Measurements from ENCODE around the gene GRAP.

The GRAP gene

DNA sequence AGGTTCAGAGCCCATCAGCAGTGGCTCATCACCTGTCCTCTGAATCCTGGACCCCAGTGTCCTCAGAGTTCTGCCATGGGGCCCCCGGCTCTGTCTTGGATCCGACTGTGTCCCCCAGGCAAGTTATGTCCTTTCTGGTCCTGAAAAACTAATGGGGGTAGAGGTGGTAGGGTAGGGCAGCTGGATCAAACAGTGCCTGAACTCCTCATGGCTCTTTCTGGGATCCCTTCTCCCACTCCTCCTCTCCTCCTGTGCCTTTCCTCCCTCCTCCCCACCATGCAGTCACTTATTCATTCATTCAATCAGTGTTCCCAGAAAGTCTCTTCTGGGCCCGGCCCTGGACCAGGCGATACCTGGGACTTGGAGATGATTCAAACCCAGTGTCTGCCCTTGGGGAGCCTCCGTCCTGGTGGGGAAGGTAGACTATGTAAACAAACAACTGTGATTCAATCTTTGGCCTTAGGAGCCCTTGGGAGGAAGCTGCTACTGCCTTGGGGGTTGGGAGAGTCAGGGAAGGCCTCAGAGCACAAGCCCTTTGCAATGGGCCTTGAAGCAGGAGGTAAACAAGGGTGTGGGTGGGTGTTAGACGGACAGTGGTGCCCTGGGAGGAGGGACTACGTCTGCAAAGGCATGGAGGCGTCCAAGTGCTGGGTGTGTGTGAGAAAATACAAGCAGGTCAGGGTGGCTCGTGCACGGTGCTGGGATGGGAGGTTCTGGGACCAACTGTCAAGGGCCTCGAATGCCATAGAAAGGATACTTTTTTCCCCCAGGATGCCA is 35.8 kb downstream of the GRAP start:
- TF ChIP-seq, protein P1, sequence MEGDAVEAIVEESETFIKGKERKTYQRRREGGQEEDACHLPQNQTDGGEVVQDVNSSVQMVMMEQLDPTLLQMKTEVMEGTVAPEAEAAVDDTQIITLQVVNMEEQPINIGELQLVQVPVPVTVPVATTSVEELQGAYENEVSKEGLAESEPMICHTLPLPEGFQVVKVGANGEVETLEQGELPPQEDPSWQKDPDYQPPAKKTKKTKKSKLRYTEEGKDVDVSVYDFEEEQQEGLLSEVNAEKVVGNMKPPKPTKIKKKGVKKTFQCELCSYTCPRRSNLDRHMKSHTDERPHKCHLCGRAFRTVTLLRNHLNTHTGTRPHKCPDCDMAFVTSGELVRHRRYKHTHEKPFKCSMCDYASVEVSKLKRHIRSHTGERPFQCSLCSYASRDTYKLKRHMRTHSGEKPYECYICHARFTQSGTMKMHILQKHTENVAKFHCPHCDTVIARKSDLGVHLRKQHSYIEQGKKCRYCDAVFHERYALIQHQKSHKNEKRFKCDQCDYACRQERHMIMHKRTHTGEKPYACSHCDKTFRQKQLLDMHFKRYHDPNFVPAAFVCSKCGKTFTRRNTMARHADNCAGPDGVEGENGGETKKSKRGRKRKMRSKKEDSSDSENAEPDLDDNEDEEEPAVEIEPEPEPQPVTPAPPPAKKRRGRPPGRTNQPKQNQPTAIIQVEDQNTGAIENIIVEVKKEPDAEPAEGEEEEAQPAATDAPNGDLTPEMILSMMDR (IDR thresholded peaks at IDR 0.05; ENCODE audit: low read length, missing control alignments), result no peak

DNA sequence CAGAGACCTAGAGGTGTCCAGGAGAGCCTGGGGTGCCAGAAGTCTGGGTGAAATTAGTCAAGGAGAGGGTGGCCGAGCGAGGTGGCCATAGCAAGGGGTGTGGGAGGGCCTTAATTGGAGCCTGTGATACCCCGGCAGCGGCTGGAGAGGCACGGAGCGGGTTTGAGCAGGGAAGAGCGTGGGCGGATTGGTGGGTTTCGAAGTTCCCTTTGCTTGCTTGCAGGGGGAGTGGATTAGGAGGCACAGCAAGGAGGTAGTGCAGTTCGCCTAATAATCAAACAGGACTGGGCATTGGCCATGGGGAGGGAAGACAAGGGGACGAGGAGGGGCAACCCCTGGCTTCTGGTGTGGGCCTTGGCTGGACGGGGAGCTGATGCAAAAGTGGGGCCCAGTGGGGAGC is 36.8 kb downstream of the GRAP start:
- DNase-seq (ENCODE audit: low read depth), result no peak
- H3K4me3 ChIP-seq (replicated peaks; ENCODE audit: low read depth, low read length), result no peak overlapping the region
- TF ChIP-seq, protein P1 (IDR thresholded peaks at IDR 0.05; ENCODE audit: low read length, missing control alignments), result no peak

More for the DNA sequence above, 35.8 kb downstream of the GRAP start:
- no peak overlapping the region for H3K4me3 ChIP-seq (replicated peaks; ENCODE audit: low read depth, low read length)
- DNase-seq (ENCODE audit: low read depth), result no peak

DNA sequence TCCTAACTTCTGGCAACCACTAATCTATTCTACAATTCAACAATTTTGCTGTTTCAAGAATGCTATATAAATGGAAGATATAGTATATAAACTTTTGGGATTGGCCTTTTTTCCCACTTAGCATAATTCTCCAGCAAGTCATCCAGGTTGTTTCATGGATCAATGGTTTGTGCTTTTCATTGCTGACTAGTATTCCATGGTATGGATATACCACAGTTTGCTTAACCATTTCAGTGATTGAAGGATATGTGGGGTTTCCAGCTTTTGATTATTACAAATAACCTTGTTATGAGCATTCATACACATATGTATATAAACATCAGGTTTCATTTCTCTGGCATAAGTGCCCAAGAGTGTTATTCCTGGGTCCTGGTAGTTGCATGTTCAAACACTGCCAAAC is 40.1 kb downstream of the GRAP start:
- TF ChIP-seq, protein P1 (IDR thresholded peaks at IDR 0.05; ENCODE audit: low read length, missing control alignments), result no peak
- no peak overlapping the region for H3K4me3 ChIP-seq (replicated peaks; ENCODE audit: low read depth, low read length)
- no peak for DNase-seq (ENCODE audit: low read depth)

DNA sequence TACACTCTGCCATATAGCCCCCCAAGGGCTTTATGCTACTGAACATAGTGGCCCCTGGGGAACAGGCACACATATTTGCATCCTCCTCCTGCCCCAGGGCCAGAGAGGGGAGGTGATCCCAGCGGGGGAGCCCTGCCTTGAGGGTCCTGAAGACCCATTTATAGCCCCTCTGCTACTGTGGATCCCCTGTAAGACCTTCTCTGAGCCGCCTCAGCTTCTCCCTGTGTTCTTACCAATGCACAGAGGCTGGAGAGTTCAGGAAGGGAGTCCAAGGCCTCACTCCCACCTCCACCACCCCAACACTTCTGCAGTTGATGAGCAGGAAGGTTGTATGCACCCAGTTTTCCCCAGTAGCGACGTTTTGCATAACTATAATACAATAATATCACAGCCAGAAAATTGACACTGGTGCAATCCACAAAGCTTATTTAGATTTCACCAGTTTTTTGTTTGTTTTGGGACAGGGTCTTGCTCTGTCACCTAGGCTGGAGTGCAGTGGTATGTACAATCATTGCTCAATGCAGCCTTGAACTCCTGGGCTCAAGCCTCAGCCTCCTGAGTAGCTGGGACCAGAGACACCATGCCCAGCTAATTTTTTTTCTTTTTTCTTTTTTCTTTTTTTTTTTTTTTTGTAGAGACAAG is 40.8 kb downstream of the GRAP start:
- TF ChIP-seq, protein P1 (IDR thresholded peaks at IDR 0.05; ENCODE audit: low read length, missing control alignments), result no peak
- no peak for DNase-seq (ENCODE audit: low read depth)

DNA sequence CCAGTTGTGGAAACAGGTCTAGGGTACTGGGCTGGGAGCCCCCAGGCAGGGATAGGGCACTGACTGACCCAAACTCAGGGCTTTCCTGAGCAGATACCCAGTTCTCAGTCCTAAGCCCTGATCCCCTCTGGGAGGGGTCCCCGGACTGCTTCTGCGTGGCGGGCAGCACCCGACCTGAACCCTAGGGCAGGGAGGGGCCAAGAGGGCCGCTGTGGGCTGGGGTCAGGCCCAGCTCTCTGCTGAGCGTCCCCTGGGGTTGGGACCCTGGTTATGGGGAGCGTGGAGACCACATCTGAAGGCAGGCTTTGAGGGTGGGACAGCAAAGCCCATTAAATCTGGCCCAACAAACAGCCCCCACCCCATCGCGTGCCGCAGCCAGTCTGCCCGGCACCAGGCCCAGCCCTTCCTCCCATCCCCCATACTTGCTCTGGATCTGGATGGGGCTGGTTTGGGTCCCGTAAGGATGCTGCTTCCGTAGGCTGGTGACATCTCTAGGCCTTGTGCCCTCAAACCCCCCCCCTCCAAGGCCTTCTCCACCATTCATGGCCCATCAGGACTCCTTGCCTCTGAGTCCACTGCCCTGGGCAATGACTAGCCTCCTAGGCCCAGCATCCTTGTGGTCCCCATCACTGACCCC is 41.5 kb downstream of the GRAP start:
- no peak overlapping the region for H3K4me3 ChIP-seq (replicated peaks; ENCODE audit: low read depth, low read length)
- TF ChIP-seq, protein P1 (IDR thresholded peaks at IDR 0.05; ENCODE audit: low read length, missing control alignments), result no peak

More for the DNA sequence above, 40.8 kb downstream of the GRAP start:
- no peak overlapping the region for H3K4me3 ChIP-seq (replicated peaks; ENCODE audit: low read depth, low read length)

DNA sequence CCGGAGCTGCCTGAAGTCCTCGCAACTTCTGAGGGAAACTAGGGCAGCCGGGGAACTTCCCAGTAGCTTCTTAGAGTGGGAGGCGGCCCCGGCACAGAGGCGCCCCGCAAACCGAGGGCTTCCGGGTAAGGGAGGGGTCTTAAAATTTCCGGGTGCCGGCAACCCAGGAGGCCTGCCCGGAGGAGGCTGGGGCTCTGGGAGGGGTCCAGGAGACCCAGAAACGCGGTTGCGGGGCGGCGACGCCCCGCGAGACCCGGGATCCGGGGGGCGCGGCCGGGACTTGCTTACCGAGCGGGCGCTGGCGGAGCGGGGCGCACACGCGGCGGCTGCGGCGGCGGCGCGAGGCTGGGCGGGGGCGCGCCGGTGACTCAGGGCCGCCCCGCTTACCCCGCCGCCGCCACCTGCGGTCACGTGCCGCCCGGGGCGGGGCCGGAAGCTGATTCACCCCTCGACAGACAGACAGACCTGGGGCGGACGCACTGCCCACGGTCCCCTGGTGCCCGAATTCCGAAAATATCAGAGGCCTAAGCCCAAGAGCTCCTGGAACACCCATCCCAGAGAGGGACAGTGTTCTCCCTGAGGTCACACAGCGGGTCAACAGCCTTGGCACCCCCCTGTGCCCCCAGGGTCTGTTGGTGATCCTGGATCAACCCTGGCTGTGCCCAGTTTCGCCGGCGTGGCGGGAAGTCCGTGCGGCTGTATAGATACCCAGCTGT is 42.2 kb downstream of the GRAP start, which contains the start of gene FAM83G:
TSS of gene FAM83G (minus strand) at position 344 of the 716 bp plus-strand sequence. CDS start 723 bp downstream, outside the sequence.
- DNase-seq (ENCODE audit: low read depth), result peak; percentile 46
- peak within 1 kb of the TSS; percentile 61 for H3K4me3 ChIP-seq (replicated peaks; ENCODE audit: low read depth, low read length)
- TF ChIP-seq, protein P1 (IDR thresholded peaks at IDR 0.05; ENCODE audit: low read length, missing control alignments), result no peak

More for the DNA sequence above, 41.5 kb downstream of the GRAP start:
- DNase-seq (ENCODE audit: low read depth), result no peak

All from fibroblast of pulmonary artery (primary cell).